HG03342 (cell line): Measurements from ENCODE around the gene BORCS8.
"Not testable (repeated sequence)": the region's sequence is repeated elsewhere in the genome, so short reads cannot be mapped to it uniquely, and the experiment has no call there.

Experiments
- ATAC-seq: cut with Tn5 transposase; IDR thresholded peaks from one replicate; pipeline ENCODE4 v1.9.1; 2021; ENCODE audit warnings: mild to moderate bottlenecking, moderate library complexity; ENCODE audit not compliant: unreplicated experiment

Gene BORCS8

DNA sequence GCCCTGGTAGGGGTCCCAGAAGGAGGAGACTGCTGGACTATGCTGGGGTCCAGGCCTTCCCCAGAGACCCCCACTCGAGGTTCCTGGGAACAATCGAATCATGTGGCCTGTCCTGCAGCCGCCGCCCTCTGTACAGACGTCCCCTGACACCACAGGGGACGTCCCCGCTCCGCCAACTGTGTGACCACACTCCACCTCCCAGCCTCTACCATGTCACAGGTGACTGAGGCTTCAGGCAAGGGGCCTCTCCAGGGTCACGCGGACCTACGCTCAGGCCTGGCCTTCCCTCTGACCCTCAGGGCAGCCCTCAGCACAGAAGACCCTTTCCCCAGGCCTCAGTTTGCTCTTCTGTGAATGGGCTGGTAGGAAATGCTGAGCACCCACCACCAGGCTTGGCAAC, 40.5 kb downstream of the BORCS8 start:
- ATAC-seq = no peak

DNA sequence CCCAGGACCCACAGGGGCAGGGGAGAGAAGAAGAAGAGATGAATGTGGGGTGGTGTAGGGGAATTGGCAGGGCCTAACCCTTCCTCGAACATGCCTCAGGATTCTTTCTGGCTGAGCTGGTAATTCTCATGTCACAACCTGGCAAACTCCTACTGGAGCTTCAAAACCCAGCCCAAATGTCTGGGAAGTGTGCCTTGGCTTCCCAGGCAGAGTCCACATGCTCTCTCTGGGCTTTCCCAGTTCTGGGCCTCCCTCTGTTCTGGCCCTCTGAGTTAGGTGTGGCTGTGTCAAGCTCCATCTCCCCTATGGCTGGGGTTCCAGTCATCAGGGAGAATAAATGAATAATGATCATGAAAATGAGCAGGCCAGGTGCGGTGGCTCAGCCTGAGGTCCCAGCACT, 42.5 kb downstream of the BORCS8 start:
- ATAC-seq = no peak

DNA sequence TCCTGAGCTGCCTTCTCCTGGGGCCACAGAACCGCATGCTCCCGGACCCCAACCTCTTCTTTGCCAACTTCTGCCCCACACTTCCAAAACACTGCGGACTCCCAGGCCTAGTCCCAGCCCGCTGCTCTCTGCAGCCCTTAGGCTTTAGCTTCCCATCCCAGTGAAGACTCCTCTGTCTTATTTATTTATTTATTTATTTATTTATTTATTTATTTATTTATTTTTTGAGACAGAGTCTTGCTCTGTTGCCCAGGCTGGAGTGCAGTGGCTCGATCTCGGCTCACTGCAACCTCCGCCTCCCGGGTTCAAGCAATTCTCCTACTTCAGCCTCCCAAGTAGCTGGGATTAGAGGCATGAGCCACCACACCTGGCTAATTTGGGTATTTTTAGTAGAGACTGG, 43.4 kb downstream of the BORCS8 start:
- not testable (repeated sequence) for ATAC-seq

DNA sequence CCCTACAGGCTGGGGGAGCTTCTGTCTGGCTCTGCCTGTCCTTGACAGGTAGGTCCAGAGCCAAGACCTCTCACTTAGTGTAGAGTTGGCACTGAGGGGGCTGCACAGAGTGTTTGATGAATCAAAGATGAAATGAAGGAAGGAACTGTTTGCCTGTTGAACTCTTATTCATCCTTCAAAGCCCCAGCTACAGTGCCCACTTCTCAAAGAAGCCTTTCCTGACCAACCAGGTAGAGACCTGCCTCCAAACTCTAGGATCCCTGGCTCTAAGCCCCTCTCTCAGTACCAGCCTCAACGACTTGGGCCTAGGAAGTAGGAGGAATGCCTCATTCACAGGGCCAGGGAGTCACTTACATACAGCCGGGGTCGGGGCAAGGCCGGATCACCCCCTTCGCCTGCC, 44.6 kb downstream of the BORCS8 start:
- ATAC-seq = no peak

DNA sequence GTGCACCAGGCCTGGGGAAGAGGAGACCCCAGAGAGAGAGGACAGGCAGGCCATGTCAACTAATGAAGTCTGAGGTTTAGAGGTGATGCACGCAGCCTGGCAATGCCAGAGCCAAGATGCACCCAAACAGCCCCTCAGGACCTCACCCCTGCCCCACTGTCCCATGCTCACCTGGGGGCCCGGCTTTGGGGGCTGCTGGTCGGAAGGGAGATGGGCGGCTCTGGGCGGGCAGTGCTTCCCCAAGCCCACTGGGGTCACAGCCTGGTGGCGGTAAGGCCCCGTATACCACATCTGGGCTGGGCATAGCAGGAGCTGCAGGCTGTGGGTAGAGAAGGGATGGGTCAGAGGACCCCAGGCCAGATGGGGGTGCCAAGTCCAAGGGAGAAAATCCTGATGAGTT, 45.1 kb downstream of the BORCS8 start:
- ATAC-seq = no peak

DNA sequence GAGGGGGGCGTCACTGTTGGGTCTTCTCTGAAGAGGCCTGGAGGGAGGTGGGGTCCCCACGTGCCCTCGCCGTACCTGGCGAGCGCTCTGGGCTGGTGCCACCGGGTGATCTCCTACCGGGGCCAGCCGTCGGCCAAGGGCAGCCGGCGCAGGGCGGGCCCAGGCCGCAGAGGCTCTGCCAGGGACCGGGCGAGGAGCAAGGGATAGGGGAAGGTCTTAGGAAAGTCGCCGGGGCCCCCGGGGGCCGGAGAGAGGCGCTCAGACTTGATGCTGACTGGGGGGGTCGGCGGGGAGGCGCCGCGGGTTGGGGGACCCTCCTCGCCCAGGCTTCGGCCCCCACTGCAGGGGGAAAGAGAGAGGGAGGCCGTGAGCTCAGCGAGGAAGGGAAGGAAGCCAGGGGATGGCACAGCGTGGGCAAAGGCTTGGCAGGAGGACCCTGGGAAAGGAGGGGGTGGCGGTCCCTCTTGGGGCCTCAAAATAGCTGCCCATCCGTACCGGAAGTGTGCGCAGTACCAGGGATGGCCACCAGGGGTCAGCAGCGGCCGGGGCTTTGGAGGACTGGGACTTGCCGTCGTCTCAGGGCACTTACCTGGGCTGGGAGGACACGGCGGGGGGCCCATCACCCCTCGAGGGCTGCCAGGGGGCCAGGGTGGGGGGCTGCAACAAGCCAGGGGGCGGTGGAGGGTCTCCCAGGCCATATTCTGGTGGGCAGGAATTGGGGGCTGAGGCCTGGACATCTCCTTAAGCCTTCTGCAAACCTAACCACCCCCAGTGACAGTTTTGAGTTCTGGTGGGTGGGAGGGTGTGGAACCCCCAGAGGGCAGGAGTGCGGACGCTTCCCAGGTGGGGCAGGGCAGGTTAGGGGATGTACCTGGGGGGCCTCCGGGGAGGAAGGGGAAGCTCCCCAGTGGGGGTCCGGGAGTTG, 46.0 kb downstream of the BORCS8 start:
- ATAC-seq = no peak

DNA sequence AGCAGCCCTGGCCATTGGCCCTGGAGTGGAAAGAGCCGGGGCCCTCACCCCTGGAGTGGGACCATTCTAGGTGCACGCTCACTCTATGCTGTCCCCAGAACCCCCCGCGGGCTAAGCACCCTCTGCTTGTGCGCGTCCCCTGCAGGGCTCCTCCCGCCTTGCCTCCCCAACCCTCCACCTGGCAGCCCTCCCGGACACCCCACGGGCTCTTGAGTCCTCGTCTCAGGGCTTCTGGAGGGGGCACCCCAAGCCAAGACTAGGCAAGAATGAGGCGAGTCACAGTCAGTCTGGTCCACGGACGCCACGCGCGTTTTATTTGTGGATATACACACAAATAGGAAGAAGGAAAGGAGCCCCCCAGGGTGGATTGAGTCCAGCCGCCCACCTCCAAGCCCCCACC, 46.7 kb downstream of the BORCS8 start:
- no peak for ATAC-seq

DNA sequence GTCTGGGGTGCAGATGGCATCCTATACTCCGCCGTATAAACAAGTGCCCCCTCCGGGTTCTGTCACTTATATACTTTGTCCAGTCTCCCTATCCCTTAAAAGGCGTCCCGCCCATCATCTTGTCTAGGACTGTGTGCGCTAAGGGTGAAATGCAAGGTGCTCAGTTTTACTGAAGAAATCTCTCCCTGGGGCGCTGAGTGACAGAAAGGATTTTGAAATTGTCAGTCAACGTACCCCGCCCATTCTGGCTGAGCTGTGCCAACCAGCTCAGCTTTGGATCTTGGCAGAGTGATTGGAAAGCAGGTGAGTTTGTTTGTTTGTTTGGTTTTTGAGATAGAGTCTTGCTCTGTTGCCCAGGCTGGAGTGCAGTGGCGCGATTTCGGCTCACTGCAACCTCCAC, 49.6 kb downstream of the BORCS8 start:
- no peak for ATAC-seq

DNA sequence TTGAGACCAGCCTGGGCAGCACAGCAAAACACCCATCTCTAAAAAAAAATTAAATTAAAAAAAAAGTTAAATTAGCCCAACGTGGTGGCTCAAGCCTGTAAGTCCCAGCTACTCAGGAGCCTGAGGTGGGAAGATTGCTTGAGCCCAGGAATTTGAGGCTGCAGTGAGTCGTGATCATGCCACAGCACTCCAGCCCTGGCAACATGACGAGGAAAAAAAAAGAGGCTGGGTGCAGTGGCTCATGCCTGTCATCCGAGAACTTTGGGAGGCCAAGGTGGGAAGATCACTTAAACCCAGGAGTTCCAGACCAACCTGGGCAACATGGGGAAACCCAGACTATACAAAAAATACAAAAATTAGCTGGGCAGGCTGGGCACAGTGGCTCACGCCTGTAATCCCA, 51.5 kb downstream of the BORCS8 start:
- no peak for ATAC-seq

DNA sequence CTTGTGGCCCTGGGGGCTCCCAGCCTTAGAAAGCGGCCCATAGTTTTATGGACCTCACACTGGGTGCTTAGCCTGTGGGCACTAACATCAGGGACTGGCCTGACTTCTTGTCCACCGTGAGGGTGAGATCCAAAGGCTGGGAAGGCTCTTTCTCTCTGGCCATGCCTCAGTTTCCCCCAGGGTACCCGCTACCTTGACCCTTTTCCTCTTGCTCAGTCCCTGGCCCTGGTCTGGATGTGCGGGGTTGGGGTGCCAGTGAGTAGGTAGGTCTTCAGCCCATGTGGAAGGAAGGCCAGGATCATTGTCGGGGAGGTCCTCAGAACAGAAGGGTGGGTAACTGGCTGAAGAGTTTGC, 52.1 kb downstream of the BORCS8 start:
- no peak for ATAC-seq

DNA sequence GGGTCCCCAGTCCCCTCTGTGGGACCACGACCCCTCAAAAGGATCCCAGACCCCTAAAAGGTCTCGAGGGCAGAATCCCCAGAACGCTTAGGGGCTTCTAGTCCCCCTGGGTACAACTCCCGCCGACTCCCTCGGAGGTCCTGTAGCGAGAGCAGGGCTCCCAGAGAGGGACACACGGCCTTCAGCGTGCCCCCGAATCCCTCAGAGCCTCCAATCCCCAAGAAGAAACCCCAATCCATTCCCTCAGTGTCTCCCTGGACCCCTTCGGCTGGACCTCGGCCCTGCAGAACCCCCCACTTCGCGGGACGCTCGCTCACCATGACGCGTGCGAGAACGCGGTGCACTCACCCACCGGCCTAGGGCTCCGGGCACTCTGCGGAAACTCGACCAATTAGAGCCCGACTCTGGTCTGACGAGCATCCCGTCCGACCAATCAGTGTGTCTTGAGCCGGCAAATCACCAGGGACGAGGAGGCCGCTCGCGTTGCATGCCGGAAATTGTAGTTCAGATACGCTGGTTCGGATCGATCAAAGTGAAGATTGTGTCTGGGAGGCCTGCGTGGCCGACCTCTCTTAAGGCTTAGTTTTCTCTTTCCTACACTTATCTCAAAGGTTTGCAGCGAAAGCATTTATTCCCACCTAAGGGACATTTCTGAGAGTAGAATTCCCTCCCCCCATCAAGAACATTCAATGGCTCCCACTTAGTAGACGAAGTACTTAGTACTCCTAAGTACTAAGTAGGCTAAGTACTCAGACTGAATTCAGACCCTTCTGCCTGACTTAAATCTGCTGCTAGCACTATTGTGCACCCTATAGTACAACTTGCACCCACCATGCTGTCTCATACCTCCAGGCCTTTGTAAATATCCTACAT, 53.6 kb downstream of the BORCS8 start, which contains the start of gene TMEM161A:
Gene TMEM161A, minus strand, starts transcription at position 370 of the 873 bp plus-strand sequence. Its CDS starts 50 bp downstream, at position 320.
- ATAC-seq = peak; percentile 98

DNA sequence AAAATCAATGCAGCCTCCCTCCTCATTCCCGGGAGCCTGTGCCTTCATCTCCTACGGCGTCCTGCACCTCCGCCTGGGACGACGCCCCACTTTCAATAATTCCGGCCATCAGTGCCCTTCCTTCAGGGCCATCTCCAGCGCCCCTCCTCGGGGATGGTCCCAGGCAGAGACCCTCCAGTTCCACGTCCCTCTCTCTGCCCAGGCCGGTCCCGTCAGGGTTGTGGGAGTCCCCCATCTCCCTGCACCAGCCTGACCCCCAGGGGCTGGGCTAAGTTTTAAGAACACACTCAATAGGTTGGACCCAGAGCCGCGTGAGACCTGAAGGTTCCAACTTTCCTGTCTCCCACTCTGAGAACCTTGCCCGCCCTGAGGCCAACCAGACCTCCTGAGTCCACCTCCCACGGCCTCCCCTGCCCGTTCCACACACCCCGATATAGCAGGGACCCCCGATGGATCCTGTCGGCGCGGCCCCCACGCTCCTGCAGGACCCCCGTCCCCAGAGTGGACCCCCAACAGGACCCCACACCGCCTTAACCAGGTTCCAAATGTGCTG, 54.3 kb downstream of the BORCS8 start:
- ATAC-seq = no peak

DNA sequence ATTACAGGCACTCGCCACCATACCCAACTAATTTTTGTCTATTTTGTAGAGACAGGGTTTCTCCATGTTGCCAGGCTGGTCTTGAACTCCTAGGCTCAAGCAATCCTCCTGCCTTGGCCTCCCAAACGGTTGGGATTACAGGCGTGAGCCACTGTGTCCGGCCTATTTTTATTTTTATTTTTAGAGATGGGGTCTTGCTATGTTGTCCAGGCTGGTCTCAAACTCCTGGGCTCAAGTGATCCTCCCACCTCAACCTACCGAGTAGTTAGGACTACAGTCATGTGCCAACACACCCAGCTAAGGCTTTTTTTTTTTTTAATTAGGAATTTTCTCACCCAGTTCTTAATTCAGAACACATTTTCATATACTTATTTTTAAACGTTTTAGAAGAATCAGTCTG, 56.2 kb downstream of the BORCS8 start:
- not testable (repeated sequence) for ATAC-seq

DNA sequence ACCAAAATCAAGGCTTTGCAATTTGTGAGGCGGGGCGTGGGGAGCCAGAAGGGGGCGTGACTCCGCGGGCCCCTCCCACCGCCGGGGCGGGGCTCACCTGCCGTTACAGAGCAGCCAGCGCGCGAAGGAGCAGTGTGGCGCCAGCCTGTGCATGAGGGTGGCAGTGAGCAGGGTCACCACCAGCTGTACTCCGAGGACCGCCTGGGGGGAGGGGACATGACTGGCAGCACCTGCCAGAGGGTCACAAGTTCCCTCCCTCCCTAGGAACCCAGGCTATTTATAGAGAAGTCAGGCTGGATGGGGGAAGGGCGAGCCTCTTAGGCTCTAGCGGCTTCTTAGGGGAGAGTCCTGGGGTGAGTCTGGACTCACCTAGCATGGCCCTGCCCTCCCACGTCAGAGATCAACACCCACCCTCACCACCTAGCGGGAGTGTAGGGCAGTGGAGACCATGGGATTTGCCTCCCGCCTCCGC, 57.2 kb downstream of the BORCS8 start:
- ATAC-seq = no peak

DNA sequence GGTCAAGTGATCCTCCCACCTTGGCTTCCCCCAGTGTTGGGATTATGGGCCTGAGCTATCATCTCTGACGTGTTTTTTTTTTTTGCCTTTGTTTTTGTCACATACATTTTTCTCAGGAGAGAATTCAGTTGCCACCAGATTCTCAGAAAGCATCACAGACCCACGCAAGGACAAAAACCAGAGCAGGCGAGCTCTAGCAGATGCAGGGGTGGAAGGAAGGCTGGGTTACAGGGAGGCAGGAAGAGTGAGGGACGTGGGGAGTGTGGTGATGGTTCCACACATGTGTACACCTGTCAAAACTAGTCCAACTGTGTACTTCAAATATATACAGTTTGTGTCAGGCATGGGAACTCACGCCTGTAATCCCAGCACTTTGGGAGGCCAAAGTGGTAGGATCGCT, 58.0 kb downstream of the BORCS8 start:
- no peak for ATAC-seq

DNA sequence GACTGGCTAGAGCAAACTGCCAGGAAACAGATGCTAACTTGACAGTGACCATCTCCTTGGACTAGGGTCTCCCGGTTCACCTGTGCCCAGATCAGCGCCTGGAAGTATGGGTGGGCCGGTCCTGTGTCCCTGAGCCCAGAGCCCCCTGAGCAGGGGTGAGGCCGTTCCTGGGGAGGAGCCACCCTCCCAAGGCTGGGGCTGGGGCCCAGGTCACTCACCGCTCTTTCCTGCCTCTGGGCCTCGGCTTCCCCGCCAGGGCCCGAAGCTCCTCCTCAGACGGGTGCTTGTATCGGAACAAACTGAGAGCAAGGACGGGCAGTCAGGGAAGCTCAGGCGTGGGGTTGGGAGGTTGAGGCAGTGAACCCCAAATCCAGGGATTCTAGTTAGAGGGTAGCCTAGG, 59.0 kb downstream of the BORCS8 start:
- no peak for ATAC-seq

DNA sequence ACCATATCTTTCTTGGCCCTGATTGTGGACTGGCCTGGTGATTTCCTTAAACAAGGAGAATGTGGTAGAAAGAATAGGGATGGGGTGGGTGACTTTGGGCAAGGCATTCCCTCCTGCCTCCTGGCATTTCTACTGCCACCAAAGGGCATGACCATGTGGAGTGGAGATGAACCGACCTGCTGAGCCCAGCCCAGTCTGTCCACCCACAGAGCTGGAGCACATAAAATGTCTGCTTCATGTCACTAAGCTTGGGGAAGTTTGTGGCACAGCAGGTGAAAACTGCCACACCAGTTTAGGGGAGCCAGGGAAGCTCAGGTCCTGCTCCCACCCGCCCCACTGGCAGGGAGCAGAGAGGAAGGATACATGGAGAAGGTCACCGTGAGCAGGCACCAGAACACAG, 60.0 kb downstream of the BORCS8 start:
- no peak for ATAC-seq
